ENCODE results near the gene DSCAM. TPM values are rescaled to one million over a fixed set of nuclear protein-coding genes. Genes with fewer than 3 reads are reported as not detected.

DSCAM gene
- total RNA-seq, 2 experiments from 2014 or later: not detected

DNA sequence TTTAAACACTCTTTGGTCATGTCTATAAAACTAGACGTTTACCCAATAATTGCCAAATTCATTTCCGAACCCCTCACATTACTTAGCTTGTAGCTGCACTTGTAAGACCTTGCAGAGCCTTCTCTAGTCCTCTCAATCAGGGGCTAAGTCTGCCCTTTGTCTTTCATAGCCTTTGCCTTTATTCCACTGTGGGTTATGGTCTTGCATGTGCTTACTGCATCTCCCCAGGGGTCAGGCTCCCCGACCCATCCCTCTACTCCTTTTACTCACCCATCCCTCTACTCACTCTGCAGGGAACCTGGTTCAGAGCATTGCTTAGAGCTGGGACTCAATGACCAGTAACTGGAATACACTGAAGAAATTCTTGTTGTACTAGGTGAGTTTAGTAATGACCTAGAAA is 744.3 kb downstream of the DSCAM start:
- intact Hi-C loops (cut with micrococcal nuclease): no loop called here
- ChIA-PET CTCF (no interaction called here), POLR2A (interaction anchor here (0.6 kb wide), 1 partner anchor 24 kb away, joined by 3 read pairs; no protein-coding TSS in a partner anchor)
- DNase-seq (no peak), ATAC-seq (no peak)
- no peak overlapping the region for H3K27ac Mint-ChIP-seq
- no peak overlapping the region for H3K4me3 Mint-ChIP-seq
- H3K9me3 Mint-ChIP-seq: peaks cover 9% of the 10 kb centered on the region
- H3K4me1 Mint-ChIP-seq (ENCODE audit: low read depth): no peaks in the 10 kb centered on the region
- H3K27me3 Mint-ChIP-seq: peaks cover 2% of the 10 kb centered on the region
- TF ChIP-seq, protein P1, sequence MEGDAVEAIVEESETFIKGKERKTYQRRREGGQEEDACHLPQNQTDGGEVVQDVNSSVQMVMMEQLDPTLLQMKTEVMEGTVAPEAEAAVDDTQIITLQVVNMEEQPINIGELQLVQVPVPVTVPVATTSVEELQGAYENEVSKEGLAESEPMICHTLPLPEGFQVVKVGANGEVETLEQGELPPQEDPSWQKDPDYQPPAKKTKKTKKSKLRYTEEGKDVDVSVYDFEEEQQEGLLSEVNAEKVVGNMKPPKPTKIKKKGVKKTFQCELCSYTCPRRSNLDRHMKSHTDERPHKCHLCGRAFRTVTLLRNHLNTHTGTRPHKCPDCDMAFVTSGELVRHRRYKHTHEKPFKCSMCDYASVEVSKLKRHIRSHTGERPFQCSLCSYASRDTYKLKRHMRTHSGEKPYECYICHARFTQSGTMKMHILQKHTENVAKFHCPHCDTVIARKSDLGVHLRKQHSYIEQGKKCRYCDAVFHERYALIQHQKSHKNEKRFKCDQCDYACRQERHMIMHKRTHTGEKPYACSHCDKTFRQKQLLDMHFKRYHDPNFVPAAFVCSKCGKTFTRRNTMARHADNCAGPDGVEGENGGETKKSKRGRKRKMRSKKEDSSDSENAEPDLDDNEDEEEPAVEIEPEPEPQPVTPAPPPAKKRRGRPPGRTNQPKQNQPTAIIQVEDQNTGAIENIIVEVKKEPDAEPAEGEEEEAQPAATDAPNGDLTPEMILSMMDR (IDR thresholded peaks at IDR 0.05): no peak
- H3K36me3 Mint-ChIP-seq (ENCODE audit: low read depth): no peaks in the 10 kb centered on the region

DNA sequence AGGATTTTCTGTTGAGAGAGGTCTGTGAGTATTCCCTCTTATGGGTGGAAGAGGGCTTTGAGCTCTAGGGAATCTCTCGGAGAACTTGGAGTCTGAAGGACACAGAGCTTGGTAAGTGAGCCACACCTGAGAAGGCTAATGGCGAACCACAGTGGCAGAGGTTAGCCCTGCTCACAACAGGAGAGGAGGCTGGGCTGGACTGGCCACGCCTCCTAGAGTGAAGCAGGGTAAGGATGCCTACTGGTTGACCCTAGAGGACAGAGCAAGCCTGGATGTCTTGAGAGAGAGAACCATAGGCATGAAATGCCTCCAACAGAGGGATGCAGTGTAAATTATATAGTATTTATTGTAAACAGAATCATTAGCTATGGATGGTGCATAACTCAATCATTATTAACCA is 747.1 kb downstream of the DSCAM start:
- TF ChIP-seq, protein P1 (IDR thresholded peaks at IDR 0.05): no peak
- no peaks in the 10 kb centered on the region for H3K36me3 Mint-ChIP-seq (ENCODE audit: low read depth)

DNA sequence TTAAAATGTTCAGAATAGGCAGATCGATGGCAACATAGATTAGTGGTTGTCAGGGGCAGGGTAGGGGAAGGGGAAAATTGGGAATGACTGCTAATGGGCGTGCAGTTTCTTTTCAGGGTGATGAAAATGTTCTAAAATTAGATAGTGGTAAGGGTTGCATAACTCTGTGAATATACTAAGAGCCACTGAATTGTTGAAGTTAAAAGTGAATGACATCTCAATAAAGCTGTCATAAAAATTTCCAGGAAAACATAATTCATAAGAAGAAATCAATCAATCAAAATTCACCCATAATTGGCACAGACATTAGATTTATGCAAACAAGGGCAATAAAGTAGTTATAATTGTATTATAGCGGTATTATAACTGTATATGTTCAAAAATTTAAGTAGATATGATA is 751.5 kb downstream of the DSCAM start:
- Mint-ChIP-seq H3K27ac (no peak overlapping the region), H3K4me3 (no peak overlapping the region), H3K9me3 (peaks cover 1% of the 10 kb centered on the region), H3K36me3 (ENCODE audit: low read depth) (no peaks in the 10 kb centered on the region), H3K27me3 (peaks cover 7% of the 10 kb centered on the region), H3K4me1 (ENCODE audit: low read depth) (no peaks in the 10 kb centered on the region)
- ATAC-seq (no peak), DNase-seq (no peak)
- TF ChIP-seq, protein P1 (IDR thresholded peaks at IDR 0.05): no peak
- intact Hi-C loops (cut with micrococcal nuclease): no loop called here
- POLR2A ChIA-PET: no interaction called here
- CTCF ChIA-PET: no interaction called here

More for the DNA sequence above, 747.1 kb downstream of the DSCAM start:
- Mint-ChIP-seq H3K27me3 (no peaks in the 10 kb centered on the region), H3K4me3 (no peak overlapping the region), H3K4me1 (ENCODE audit: low read depth) (no peaks in the 10 kb centered on the region), H3K27ac (no peak overlapping the region), H3K9me3 (peaks cover 1% of the 10 kb centered on the region)
- POLR2A ChIA-PET: no interaction called here
- CTCF ChIA-PET: no interaction called here
- no peak for ATAC-seq
- intact Hi-C loops (cut with micrococcal nuclease): no loop called here
- no peak for DNase-seq

DNA sequence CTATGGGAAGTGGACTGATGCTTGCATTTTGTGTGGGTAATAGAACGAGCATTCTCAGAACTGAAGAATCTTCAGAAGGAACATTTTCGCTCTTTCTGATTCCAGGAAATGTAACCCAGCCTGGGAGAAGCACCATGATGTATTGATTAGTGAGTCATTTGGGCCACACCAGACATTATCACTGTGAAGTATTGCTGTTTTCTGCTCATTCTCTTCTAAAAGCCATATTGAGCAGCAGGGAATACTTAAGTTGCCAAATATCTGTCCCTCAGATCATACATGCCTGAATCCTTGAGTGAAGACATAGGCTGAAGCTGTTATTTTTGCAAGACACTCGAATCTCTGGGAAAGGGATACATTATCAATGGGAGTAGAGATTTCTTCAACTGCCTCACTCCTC is 766.6 kb downstream of the DSCAM start:
- Mint-ChIP-seq H3K4me1 (ENCODE audit: low read depth) (no peaks in the 10 kb centered on the region), H3K36me3 (ENCODE audit: low read depth) (no peaks in the 10 kb centered on the region), H3K27ac (no peak overlapping the region), H3K4me3 (no peak overlapping the region), H3K9me3 (no peaks in the 10 kb centered on the region), H3K27me3 (no peaks in the 10 kb centered on the region)
- CTCF ChIA-PET: no interaction called here
- TF ChIP-seq, protein P1 (IDR thresholded peaks at IDR 0.05): no peak
- intact Hi-C loops (cut with micrococcal nuclease): no loop called here
- DNase-seq: no peak
- POLR2A ChIA-PET: no interaction called here
- no peak for ATAC-seq

DNA sequence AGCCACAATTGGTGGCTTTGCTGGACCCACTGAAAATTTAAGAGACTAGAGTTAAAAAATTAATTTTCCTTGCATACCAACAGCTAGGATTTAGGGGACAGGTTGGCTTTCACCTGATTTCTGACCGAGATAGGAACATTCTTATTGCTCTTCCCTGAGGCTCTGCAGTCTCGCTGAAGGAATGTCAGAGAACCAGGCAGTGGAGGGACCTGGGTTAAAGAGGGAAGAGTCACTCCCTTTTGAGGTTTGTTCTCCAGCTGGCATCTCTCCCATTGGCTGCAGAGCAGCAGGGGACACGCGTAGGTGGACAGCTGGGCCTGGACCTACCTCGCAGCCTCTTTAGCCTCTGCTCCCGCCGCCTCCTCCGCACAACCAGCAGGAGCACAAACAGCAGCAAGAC is 772.2 kb downstream of the DSCAM start:
- CTCF ChIA-PET: no interaction called here
- Mint-ChIP-seq H3K9me3 (peaks cover 3% of the 10 kb centered on the region), H3K4me3 (no peak overlapping the region), H3K27ac (no peak overlapping the region), H3K4me1 (ENCODE audit: low read depth) (no peaks in the 10 kb centered on the region), H3K36me3 (ENCODE audit: low read depth) (no peaks in the 10 kb centered on the region), H3K27me3 (no peaks in the 10 kb centered on the region)
- TF ChIP-seq, protein P1 (IDR thresholded peaks at IDR 0.05): no peak
- DNase-seq (no peak), ATAC-seq (no peak)
- intact Hi-C loops (cut with micrococcal nuclease): no loop called here
- POLR2A ChIA-PET: no interaction called here

Data from activated CD8-positive, alpha-beta T cell treated with anti-CD3 and anti-CD28 coated beads for 36 hours (primary cell).